Measurements from ENCODE around the gene PRKD2. TPM values are rescaled to one million over a fixed set of nuclear protein-coding genes. Genes with fewer than 3 reads are reported as not detected.

The PRKD2 gene
- total RNA-seq, 1 experiment from 2014 or later = 88.5 TPM

DNA sequence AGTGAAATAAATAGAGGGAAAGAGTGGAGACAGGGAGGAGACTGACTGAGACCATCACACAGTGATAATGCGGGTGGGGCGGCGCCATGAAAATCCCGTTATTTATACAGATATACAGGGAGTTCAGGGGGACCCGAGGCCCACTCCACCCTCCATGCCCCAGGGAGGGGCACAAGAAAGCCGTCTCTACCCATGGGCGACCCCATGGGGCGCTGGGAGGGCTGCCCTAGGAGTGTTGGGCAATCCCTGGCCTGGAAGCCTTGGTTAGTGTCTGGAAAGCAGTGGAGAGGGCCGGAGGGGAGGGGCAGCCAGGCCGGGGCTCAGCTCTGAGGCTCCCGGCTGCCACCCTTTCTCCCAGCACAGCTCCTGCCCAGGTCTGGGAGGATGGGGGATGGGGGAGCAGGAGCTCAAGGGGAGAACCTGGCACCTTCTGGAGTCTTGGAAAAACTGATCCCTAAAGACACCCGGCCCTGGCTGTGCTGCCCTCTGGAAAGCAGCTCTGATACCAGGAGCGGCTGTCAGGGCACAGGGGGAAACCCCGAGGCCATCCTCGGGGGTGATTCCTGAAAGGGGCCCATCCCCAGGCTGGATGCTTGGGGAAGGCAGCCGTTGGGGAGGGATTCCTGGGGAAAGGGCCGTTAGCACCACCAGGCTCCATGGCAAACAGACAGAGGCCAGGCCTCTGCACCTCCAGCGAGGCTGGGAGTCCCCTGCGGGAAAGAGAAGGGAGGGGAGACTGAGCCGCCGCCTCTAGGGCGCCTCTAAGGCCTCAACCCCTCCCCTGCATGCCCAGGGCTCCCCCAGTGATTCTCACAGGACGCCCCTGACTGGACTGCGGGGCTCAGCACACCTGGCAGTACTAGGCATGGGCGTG is 3.0 kb upstream of the PRKD2 start:
- Histone ChIP-seq H3F3A (ENCODE audit: insufficient read depth, low read depth) (peaks cover 40% of the 10 kb centered on the region; the same call in 1 of the 2 replicates), H4K20me1 (ENCODE audit: insufficient read depth) (no peaks in the 10 kb centered on the region), H3K36me3 (ENCODE audit: low read depth) (peaks cover 8% of the 10 kb centered on the region; the same call in 1 of the 2 replicates), H3K4me2 (no peak overlapping the region), H3K27ac (no peak overlapping the region), H3K9me2 (ENCODE audit: insufficient read depth) (no peaks in the 10 kb centered on the region), H3K27me3 (ENCODE audit: insufficient read depth, low read depth) (no peaks in the 10 kb centered on the region), H2AFZ (no peak overlapping the region), H3K4me1 (replicated peaks; ENCODE audit: insufficient read depth) (peaks cover 17% of the 10 kb centered on the region), H3K4me3 (no peak overlapping the region), H3K79me2 (ENCODE audit: low read depth) (peaks cover 20% of the 10 kb centered on the region), H3K9me3 (ENCODE audit: insufficient read depth, low read depth) (no peaks in the 10 kb centered on the region)
- no peak for DNase-seq
- intact Hi-C loops (cut with micrococcal nuclease; ENCODE audit: unreplicated experiment) = no loop called here
- no TSS peak for BruUV-seq (replicated peaks)
- ChIA-PET CTCF (no interaction called here), POLR2A (ENCODE audit: unreplicated experiment) (no interaction called here)
- TF ChIP-seq, protein P1, sequence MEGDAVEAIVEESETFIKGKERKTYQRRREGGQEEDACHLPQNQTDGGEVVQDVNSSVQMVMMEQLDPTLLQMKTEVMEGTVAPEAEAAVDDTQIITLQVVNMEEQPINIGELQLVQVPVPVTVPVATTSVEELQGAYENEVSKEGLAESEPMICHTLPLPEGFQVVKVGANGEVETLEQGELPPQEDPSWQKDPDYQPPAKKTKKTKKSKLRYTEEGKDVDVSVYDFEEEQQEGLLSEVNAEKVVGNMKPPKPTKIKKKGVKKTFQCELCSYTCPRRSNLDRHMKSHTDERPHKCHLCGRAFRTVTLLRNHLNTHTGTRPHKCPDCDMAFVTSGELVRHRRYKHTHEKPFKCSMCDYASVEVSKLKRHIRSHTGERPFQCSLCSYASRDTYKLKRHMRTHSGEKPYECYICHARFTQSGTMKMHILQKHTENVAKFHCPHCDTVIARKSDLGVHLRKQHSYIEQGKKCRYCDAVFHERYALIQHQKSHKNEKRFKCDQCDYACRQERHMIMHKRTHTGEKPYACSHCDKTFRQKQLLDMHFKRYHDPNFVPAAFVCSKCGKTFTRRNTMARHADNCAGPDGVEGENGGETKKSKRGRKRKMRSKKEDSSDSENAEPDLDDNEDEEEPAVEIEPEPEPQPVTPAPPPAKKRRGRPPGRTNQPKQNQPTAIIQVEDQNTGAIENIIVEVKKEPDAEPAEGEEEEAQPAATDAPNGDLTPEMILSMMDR (conservative IDR thresholded peaks at IDR 0.05) = no peak
- no peak for TF ChIP-seq EZH2 (IDR thresholded peaks at IDR 0.05; ENCODE audit: low read depth)

DNA sequence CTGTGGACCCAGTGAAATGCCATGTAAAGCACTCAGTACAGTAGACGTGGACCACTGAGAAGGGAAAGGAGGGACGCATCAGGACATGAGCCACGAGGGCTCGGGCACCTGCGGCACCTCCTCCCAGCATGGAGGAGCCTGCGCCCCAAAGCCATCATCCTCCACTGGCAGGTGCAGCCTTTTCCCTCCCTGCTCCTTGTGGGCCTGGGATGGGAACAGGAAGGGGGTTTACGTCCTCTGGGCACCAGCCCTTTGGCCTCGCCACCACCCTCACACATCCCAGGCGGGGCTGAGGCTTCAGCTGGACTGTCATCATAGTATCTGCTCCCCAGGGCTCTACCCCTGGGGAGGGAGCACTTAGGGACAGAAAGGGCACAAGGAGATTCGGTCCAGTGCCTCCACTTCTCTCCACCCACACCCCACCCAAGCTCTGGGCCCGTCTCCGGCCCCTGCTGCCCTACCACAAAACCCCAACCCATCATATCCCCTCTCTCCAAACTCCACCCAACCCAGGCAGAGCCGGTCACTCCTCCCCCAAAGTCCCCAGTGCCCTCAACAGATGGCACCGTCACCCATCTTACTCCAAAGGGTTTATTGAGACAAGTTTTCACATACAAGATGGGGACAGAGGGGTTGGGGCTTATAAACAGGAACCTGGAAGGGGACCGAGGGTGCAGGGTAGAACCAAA is 2.2 kb upstream of the PRKD2 start:
- Histone ChIP-seq H3K36me3 (ENCODE audit: low read depth) (peaks cover 4% of the 10 kb centered on the region; the same call in 1 of the 2 replicates), H3K4me3 (no peak overlapping the region), H3K79me2 (ENCODE audit: low read depth) (peaks cover 24% of the 10 kb centered on the region), H3F3A (ENCODE audit: insufficient read depth, low read depth) (peaks cover 43% of the 10 kb centered on the region; the same call in 1 of the 2 replicates), H3K27me3 (ENCODE audit: insufficient read depth, low read depth) (no peaks in the 10 kb centered on the region), H3K9me3 (ENCODE audit: insufficient read depth, low read depth) (no peaks in the 10 kb centered on the region), H3K27ac (0 out of 2 replicates have a peak overlapping the region, but pooled peaks have one; percentile 3), H2AFZ (no peak overlapping the region), H3K9me2 (ENCODE audit: insufficient read depth) (no peaks in the 10 kb centered on the region), H4K20me1 (ENCODE audit: insufficient read depth) (no peaks in the 10 kb centered on the region), H3K4me2 (no peak overlapping the region), H3K4me1 (replicated peaks; ENCODE audit: insufficient read depth) (peaks cover 19% of the 10 kb centered on the region)
- DNase-seq = no peak
- POLR2A ChIA-PET (ENCODE audit: unreplicated experiment) = no interaction called here
- no peak for TF ChIP-seq EZH2 (IDR thresholded peaks at IDR 0.05; ENCODE audit: low read depth)
- TF ChIP-seq, protein P1 (conservative IDR thresholded peaks at IDR 0.05) = no peak
- CTCF ChIA-PET = no interaction called here
- intact Hi-C loops (cut with micrococcal nuclease; ENCODE audit: unreplicated experiment) = no loop called here
- BruUV-seq (replicated peaks) = no TSS peak

DNA sequence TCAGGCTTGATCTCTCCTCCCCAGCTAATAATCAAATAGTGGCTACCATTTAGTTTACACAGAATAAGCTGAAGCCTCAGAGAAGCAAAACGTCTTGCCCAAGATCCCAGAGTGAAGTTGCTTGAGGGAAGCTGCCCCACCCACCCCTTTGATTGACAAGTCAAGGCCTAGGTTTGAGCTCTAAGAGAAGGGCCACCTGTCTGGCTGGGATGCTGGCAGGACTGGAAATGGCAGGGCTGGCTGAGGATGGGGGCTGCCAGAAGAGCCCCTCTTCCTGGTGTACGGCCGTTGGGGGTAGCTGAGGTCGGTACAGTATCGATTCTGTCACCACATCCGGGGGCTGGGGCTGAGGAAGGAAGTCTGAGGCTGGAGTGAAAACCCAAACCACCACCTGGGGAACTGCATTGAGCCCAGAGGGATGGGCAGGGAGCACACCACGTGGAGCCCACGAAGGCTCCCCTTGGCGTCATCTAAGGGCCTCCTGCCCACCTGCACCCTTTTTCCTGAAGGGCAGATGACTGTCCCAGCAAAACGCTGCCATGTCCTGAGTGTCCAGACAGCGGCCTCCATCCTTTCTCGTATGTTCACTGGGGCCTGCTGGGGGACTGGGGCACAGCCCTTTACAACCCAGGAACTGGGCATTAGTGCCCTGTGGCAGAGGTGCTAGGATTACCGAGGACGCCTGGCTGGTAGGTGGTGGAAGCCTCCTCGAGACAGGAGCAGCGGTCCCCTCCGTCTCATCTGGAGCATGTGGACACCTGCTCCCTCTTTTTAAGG is 1.4 kb upstream of the PRKD2 start:
- peak in 1 of 2 experiments; percentile 57 for DNase-seq
- CTCF ChIA-PET = interaction anchor here (0.6 kb wide), 1 partner anchor 1673 kb away, joined by 3 read pairs; no protein-coding TSS in a partner anchor
- Histone ChIP-seq H3K4me3 (no peak overlapping the region), H4K20me1 (ENCODE audit: insufficient read depth) (0 out of 2 replicates have a peak, but pooled peaks cover 2% of the 10 kb centered on the region), H3K27me3 (ENCODE audit: insufficient read depth, low read depth) (no peaks in the 10 kb centered on the region), H2AFZ (no peak overlapping the region), H3K4me2 (peak overlapping the region; percentile 98), H3K27ac (0 out of 2 replicates have a peak overlapping the region, but pooled peaks have one; percentile 3), H3K4me1 (replicated peaks; ENCODE audit: insufficient read depth) (peaks cover 24% of the 10 kb centered on the region), H3K79me2 (ENCODE audit: low read depth) (peaks cover 26% of the 10 kb centered on the region), H3K36me3 (ENCODE audit: low read depth) (peaks cover 4% of the 10 kb centered on the region; the same call in 1 of the 2 replicates), H3K9me2 (ENCODE audit: insufficient read depth) (no peaks in the 10 kb centered on the region), H3K9me3 (ENCODE audit: insufficient read depth, low read depth) (no peaks in the 10 kb centered on the region), H3F3A (ENCODE audit: insufficient read depth, low read depth) (peaks cover 43% of the 10 kb centered on the region; the same call in 1 of the 2 replicates)
- intact Hi-C loops (cut with micrococcal nuclease; ENCODE audit: unreplicated experiment) = no loop called here
- TF ChIP-seq EZH2 (IDR thresholded peaks at IDR 0.05; ENCODE audit: low read depth) = no peak
- TF ChIP-seq, protein P1 (conservative IDR thresholded peaks at IDR 0.05) = no peak
- no TSS peak for BruUV-seq (replicated peaks)
- POLR2A ChIA-PET (ENCODE audit: unreplicated experiment) = interaction anchor here (0.6 kb wide), 2 partner anchors 107 to 348 kb away, joined by 3 read pairs; no protein-coding TSS in a partner anchor
